HCT116 (cell line): ENCODE data around the gene POU6F1. TPM values are rescaled to one million over a fixed set of nuclear protein-coding genes. Genes with fewer than 3 reads are reported as not detected.

ENCODE experiments used
- ATAC-seq: fragments of 200-7000 bp; cut with Tn5 transposase; 2 replicates; pipeline ENCODE4 v1.9.1; 2020; ENCODE audit warnings: mild to moderate bottlenecking, moderate library complexity
- BruUV-seq: library from RNA; stranded (reverse); fragments of 400-500 nt; replicated peaks from 2 replicates; lab custom pipeline; 2021; lab: Mats Ljungman, UMichigan
- CTCF ChIA-PET: fragments of 300-600 bp; sonication (Branson Sonifier 250); formaldehyde crosslinking; loops from one replicate; lab custom pipeline; 2021; ENCODE audit warnings: antibody characterized with exemption; lab: Charles Lee
- POLR2A ChIA-PET: fragments of 300-600, 350-600 bp; sonication (Branson Sonifier 250); formaldehyde crosslinking; loops from one replicate; lab custom pipeline; 2021; ENCODE audit warnings: antibody characterized with exemption; lab: Charles Lee
- RAD21 ChIA-PET, 2 experiments: fragments of 300-600 bp; sonication (Branson Sonifier 250); formaldehyde crosslinking; loops; one replicate each; lab custom pipeline; 2023; ENCODE audit warnings: low total read pairs in 2 of 2; ENCODE audit not compliant: uncharacterized antibody in 2 of 2, unreplicated experiment in 2 of 2, low non-redundant PET in 1 of 2; lab: Charles Lee
- DNase-seq: peaks from one replicate; pipeline ENCODE4 v3.0.0-alpha.2; 2010; ENCODE audit warnings: low read depth, low spot score
- H2AFZ ChIP-seq: fragments of 200-600 bp; shearing (Covaris generic), sonication (generic); 2 replicates; pipeline ENCODE4 v1.6.1; 2017; ENCODE audit warnings: low read depth, mixed run types, mixed read lengths, antibody characterized with exemption, low read length; ENCODE audit not compliant: poor library complexity, severe bottlenecking
- H3K27ac ChIP-seq: 2 replicates; pipeline ENCODE4 v1.5.1; 2012; ENCODE audit warnings: low read depth, low read length
- H3K27me3 ChIP-seq: fragments of 200-600 bp; sonication (generic); 2 replicates; pipeline ENCODE4 v1.6.1; 2016; ENCODE audit warnings: mixed run types, low read length, mixed read lengths; ENCODE audit not compliant: insufficient read depth
- H3K36me3 ChIP-seq, 2 experiments: fragments of 200-500 bp in 1 of 2; fragments of 200-600 bp in 1 of 2; sonication (Bioruptor generic) in 1 of 2; sonication (generic) in 1 of 2; 2 replicates each; pipeline versions ENCODE4 v1.5.1 to v1.6.1; 2014 to 2016; ENCODE audit warnings: low read length in 2 of 2, inconsistent platforms in 1 of 2, mixed read lengths in 1 of 2, mixed run types in 1 of 2; ENCODE audit not compliant: insufficient read depth in 2 of 2, control insufficient read depth in 1 of 2
- H3K4me1 ChIP-seq, 2 experiments: fragments of 200-600 bp in 1 of 2; sonication (generic) in 1 of 2; 2 replicates each; pipeline versions ENCODE4 v1.5.1 to v1.6.1; 2012 to 2017; ENCODE audit warnings: low read length in 2 of 2, inconsistent platforms in 1 of 2, mild to moderate bottlenecking in 1 of 2, mixed read lengths in 1 of 2, mixed run types in 1 of 2, moderate library complexity in 1 of 2; ENCODE audit not compliant: insufficient read depth in 2 of 2, control insufficient read depth in 1 of 2
- H3K4me2 ChIP-seq: fragments of 200-600 bp; sonication (generic); 2 replicates; pipeline ENCODE4 v1.6.1; 2017; ENCODE audit warnings: mixed run types, low read length, mixed read lengths
- H3K4me3 ChIP-seq, 2 experiments: fragments of 200-600 bp in 1 of 2; sonication (generic) in 1 of 2; replicated peaks in 1 of 2; 2 replicates each; pipeline ENCODE4 v1.5.1; 2011 to 2016; ENCODE audit warnings: low read length in 2 of 2, control low read depth in 1 of 2, low read depth in 1 of 2, mild to moderate bottlenecking in 1 of 2, mixed read lengths in 1 of 2, mixed run types in 1 of 2
- H3K79me2 ChIP-seq: fragments of 200-600 bp; sonication (generic); 2 replicates; pipeline ENCODE4 v1.6.1; 2017; ENCODE audit warnings: mild to moderate bottlenecking, mixed run types, low read length, moderate library complexity, mixed read lengths; ENCODE audit not compliant: insufficient read depth
- H3K9ac ChIP-seq: fragments of 200-600 bp; sonication (generic); 2 replicates; pipeline ENCODE4 v1.6.1; 2016; ENCODE audit warnings: low read length, mixed read lengths
- H3K9me2 ChIP-seq: fragments of 200-600 bp; sonication (generic), shearing (Covaris generic); 2 replicates; pipeline ENCODE4 v1.6.1; 2017; ENCODE audit warnings: mixed run types, mild to moderate bottlenecking, moderate library complexity; ENCODE audit not compliant: insufficient read depth
- H3K9me3 ChIP-seq, 2 experiments: fragments of 200-500 bp in 1 of 2; fragments of 200-600 bp in 1 of 2; sonication (Bioruptor generic) in 1 of 2; sonication (generic) in 1 of 2; 2 replicates each; pipeline ENCODE4 v1.6.1; 2014 to 2017; ENCODE audit warnings: low read length in 2 of 2, mixed read lengths in 2 of 2, inconsistent platforms in 1 of 2, low read depth in 1 of 2, mild to moderate bottlenecking in 1 of 2, mixed run types in 1 of 2, moderate library complexity in 1 of 2; ENCODE audit not compliant: control insufficient read depth in 1 of 2, insufficient read depth in 1 of 2
- H4K20me1 ChIP-seq: fragments of 200-600 bp; sonication (generic), shearing (Covaris generic); 2 replicates; pipeline ENCODE4 v1.6.1; 2017; ENCODE audit warnings: mixed run types, mild to moderate bottlenecking, moderate library complexity; ENCODE audit not compliant: insufficient read depth
- ATF3 ChIP-seq: IDR thresholded peaks from 2 replicates; pipeline ENCODE4 v1.6.1; 2012
- CTCF ChIP-seq, 3 experiments: fragments of 200-600 bp in 1 of 3; sonication (generic) in 1 of 3; IDR thresholded peaks in 2 of 3; conservative IDR thresholded peaks in 1 of 3; 2 replicates each; pipeline ENCODE4 v1.5.1; 2012 to 2017; ENCODE audit warnings: low read depth in 2 of 3, low read length in 2 of 3, antibody characterized with exemption in 1 of 3, borderline replicate concordance in 1 of 3, control low read depth in 1 of 3, mild to moderate bottlenecking in 1 of 3, mixed read lengths in 1 of 3, mixed run types in 1 of 3, moderate library complexity in 1 of 3; ENCODE audit not compliant: insufficient read depth in 1 of 3
- EGR1 ChIP-seq: IDR thresholded peaks from 2 replicates; pipeline ENCODE4 v1.6.1; 2012; ENCODE audit warnings: low read depth
- EZH2phosphoT487 ChIP-seq: fragments of 200-600 bp; IDR thresholded peaks from 2 replicates; pipeline ENCODE4 v1.6.1; 2018; ENCODE audit warnings: antibody characterized with exemption, borderline replicate concordance
- FOSL1 ChIP-seq: IDR thresholded peaks from 2 replicates; pipeline ENCODE4 v1.6.1; 2012; ENCODE audit warnings: low read depth
- JUND ChIP-seq: IDR thresholded peaks from 2 replicates; pipeline ENCODE4 v1.6.1; 2012
- MAX ChIP-seq: IDR thresholded peaks from 2 replicates; pipeline ENCODE4 v1.6.1; 2012
- POLR2A ChIP-seq: IDR thresholded peaks from 2 replicates; pipeline ENCODE4 v1.7.0; 2011; ENCODE audit warnings: borderline replicate concordance; ENCODE audit not compliant: insufficient read depth, insufficient read length; ENCODE audit errors: extremely low read depth
- POLR2AphosphoS5 ChIP-seq: IDR thresholded peaks from 2 replicates; pipeline ENCODE4 v1.6.1; 2011; ENCODE audit warnings: mild to moderate bottlenecking, low read depth, low read length, moderate library complexity
- RAD21 ChIP-seq: IDR thresholded peaks from 2 replicates; pipeline ENCODE4 v1.6.1; 2012; ENCODE audit warnings: low read depth, mild to moderate bottlenecking
- REST ChIP-seq: IDR thresholded peaks from 2 replicates; pipeline ENCODE4 v1.6.1; 2012; ENCODE audit warnings: low read depth
- SIN3A ChIP-seq: IDR thresholded peaks from 2 replicates; pipeline ENCODE4 v1.6.1; 2012; ENCODE audit warnings: low read depth
- SP1 ChIP-seq: IDR thresholded peaks from 2 replicates; pipeline ENCODE4 v1.6.1; 2012; ENCODE audit warnings: low read depth
- SRF ChIP-seq: IDR thresholded peaks from 2 replicates; pipeline ENCODE4 v1.6.1; 2012; ENCODE audit warnings: low read depth
- TCF7L2 ChIP-seq: IDR thresholded peaks from 2 replicates; pipeline ENCODE4 v1.7.0; 2011; ENCODE audit warnings: borderline replicate concordance, inconsistent platforms; ENCODE audit not compliant: insufficient read depth, insufficient read length; ENCODE audit errors: extremely low read depth
- YY1 ChIP-seq: IDR thresholded peaks from 2 replicates; pipeline ENCODE4 v1.6.1; 2011; ENCODE audit warnings: low read length, low read depth, moderate library complexity, mild to moderate bottlenecking; ENCODE audit not compliant: insufficient replicate concordance; ENCODE audit errors: extremely low read depth
- ZBTB33 ChIP-seq: IDR thresholded peaks from 2 replicates; pipeline ENCODE4 v1.6.1; 2011; ENCODE audit warnings: mild to moderate bottlenecking, low read length, moderate library complexity; ENCODE audit not compliant: insufficient replicate concordance; ENCODE audit errors: extremely low read depth
- ZFX ChIP-seq: fragments of 450-650 bp; IDR thresholded peaks from 2 replicates; pipeline ENCODE4 v1.6.1; 2017
- ZNF274 ChIP-seq: fragments of 200-500 bp; sonication (Bioruptor generic); IDR thresholded peaks from 2 replicates; pipeline ENCODE4 v1.6.1; 2014; ENCODE audit warnings: mild to moderate bottlenecking, low read depth, low read length, inconsistent platforms
- intact Hi-C: fragments of 100-400 bp; cut with micrococcal nuclease; formaldehyde crosslinking; loops from 2 replicates; pipeline ENCODE4 v1.10.0; 2022
- total RNA-seq: library from RNA; stranded (reverse); gene quantifications from one replicate; pipeline ENCODE4 v1.2.1, GENCODE V29; 2021; ENCODE audit not compliant: unreplicated experiment

POU6F1 gene
- total RNA-seq, 1 experiment from 2014 or later = 6.4 TPM

- DNase-seq (no peak), ATAC-seq (no peak)
- Histone ChIP-seq H4K20me1 (peaks cover 5% of the 10 kb centered on the region; the same call in 1 of the 2 replicates), H3K4me2 (no peak overlapping the region), H3K4me3 (no peak overlapping the region), H3K36me3 (no peaks in the 10 kb centered on the region), H2AFZ (no peak overlapping the region), H3K79me2 (peaks cover 73% of the 10 kb centered on the region), H3K4me1 (no peaks in the 10 kb centered on the region), H3K9me2 (no peaks in the 10 kb centered on the region), H3K9me3 (no peaks in the 10 kb centered on the region), H3K27me3 (no peaks in the 10 kb centered on the region), H3K9ac (no peak overlapping the region), H3K27ac (no peak overlapping the region)
- ChIA-PET POLR2A (no interaction called here), RAD21 (no interaction called here), CTCF (no interaction called here)
- BruUV-seq = no TSS peak
- no peak for TF ChIP-seq EGR1
- TF ChIP-seq SRF = no peak
- TF ChIP-seq POLR2A = no peak
- TF ChIP-seq RAD21 = no peak
- no peak for TF ChIP-seq MAX
- no peak for TF ChIP-seq JUND
- no peak for TF ChIP-seq ZBTB33
- TF ChIP-seq REST = no peak
- no peak for TF ChIP-seq SIN3A
- no peak for TF ChIP-seq ZNF274
- TF ChIP-seq EZH2phosphoT487 = no peak
- no peak for TF ChIP-seq CTCF (IDR thresholded peaks at IDR 0.05 in 2 of 3, conservative IDR thresholded peaks at IDR 0.05 in 1 of 3; ENCODE audit: borderline replicate concordance in 1 of 3, insufficient read depth in 1 of 3, low read depth in 2 of 3, low read length in 2 of 3)
- TF ChIP-seq FOSL1 = no peak
- no peak for TF ChIP-seq TCF7L2
- TF ChIP-seq SP1 = no peak
- no peak for TF ChIP-seq POLR2AphosphoS5
- TF ChIP-seq YY1 = no peak
- TF ChIP-seq ATF3 = no peak
- no peak for TF ChIP-seq ZFX
- intact Hi-C loops = no loop called here
Observed at GRCh38 chr12:51156245-51156765, 61.6 kb downstream of the POU6F1 start.
